GM10266 (cell line): ENCODE measurements around the gene TNRC18.
"Not testable (repeated sequence)": the region's sequence is repeated elsewhere in the genome, so short reads cannot be mapped to it uniquely, and the experiment has no call there.

Source experiments
- DNase-seq: peaks from one replicate; pipeline ENCODE4 v3.0.0; 2012; ENCODE audit errors: extremely low spot score
- CTCF ChIP-seq: IDR thresholded peaks from 2 replicates; pipeline ENCODE4 v1.5.1; 2012; ENCODE audit warnings: mild to moderate bottlenecking, low read depth; ENCODE audit not compliant: control insufficient read depth, insufficient read depth; ENCODE audit errors: missing control alignments

The TNRC18 gene

GRCh38 chr7:5320802-5321396 is 102.7 kb downstream of the TNRC18 start:
- TF ChIP-seq CTCF, result no peak
- DNase-seq, result no peak

- no peak for TF ChIP-seq CTCF
Measured at GRCh38 chr7:5320391-5320790, 103.2 kb downstream of the TNRC18 start.

GRCh38 chr7:5318613-5319012 is 105.0 kb downstream of the TNRC18 start:
- DNase-seq, result not testable (repeated sequence)

More at GRCh38 chr7:5320391-5320790, 103.2 kb downstream of the TNRC18 start:
- DNase-seq, result no peak

DNA sequence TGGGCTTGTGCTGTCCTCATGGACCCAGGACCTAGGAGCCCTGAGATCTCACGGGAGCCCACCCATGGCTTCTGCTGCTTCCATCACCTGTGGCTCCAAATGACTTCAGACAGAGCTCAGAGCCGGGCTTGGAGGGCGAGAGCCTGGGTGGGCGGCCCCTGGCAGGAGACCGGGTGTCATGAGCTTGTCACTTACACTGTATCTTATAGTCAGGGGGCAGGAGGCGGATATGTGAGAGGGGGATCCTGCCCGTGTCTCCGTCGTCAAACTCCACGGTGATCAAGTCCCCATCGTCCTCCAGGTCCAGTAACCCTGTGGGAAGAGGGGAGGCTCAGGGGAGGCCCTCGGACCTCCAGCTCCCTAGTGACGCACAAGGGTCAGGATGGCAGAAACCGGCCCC is 107.9 kb downstream of the TNRC18 start:
- no peak for TF ChIP-seq CTCF
- no peak for DNase-seq

GRCh38 chr7:5314864-5315263 is 108.8 kb downstream of the TNRC18 start:
- DNase-seq, result no peak
- TF ChIP-seq CTCF, result no peak

- not testable (repeated sequence) for DNase-seq
Measured at GRCh38 chr7:5313076-5313885, 110.4 kb downstream of the TNRC18 start.

- DNase-seq, result not testable (repeated sequence)
Measured at GRCh38 chr7:5312276-5313070, 111.2 kb downstream of the TNRC18 start.

GRCh38 chr7:5310822-5311405 is 112.7 kb downstream of the TNRC18 start:
- DNase-seq, result no peak
- TF ChIP-seq CTCF, result no peak
